GOT3 (cell line): ENCODE data around the gene GHSR.

Experiments
- DNase-seq: peaks from one replicate; lab custom pipeline; 2025; ENCODE audit warnings: mixed read lengths; lab: John Stamatoyannopoulos, UW

GHSR gene

DNA sequence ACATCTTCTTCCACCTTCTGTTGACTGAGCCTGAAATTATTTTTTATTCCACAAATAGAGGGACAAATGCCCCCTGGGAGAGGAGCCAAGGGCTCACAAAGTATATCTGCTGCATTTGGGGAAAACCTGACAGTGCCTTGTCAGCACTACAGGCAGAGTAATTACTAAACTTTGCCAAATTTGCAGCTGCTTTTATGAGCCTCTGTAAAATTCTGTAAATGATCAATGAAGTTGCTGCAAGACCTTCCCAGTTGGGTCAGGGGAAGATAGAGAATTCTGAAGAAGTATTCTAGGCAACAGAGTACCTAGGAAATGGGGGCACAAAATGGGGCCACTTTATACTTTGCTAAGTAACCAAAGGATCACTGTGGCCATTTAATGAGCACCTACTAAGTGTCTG lies 10.5 kb downstream of the GHSR start:
- DNase-seq = no peak

DNA sequence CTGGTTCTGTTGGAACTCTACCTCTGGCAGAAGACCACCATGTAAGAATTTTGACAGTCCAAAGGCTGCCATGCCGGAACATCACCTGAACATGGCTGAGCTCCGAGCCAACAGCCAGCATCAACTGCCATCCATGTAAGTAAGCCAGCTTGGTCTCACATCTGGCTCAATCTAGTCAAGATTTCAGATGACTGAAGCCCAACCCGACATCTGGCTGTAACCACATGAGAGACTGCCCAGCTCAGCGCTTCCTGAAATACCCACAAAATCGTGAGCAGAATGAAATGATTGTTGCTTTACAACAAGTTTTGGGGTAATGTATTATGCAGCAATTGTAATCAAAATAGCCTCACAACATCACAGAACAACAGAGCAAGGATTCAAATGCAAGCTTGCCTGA lies 32.9 kb downstream of the GHSR start:
- DNase-seq = no peak

DNA sequence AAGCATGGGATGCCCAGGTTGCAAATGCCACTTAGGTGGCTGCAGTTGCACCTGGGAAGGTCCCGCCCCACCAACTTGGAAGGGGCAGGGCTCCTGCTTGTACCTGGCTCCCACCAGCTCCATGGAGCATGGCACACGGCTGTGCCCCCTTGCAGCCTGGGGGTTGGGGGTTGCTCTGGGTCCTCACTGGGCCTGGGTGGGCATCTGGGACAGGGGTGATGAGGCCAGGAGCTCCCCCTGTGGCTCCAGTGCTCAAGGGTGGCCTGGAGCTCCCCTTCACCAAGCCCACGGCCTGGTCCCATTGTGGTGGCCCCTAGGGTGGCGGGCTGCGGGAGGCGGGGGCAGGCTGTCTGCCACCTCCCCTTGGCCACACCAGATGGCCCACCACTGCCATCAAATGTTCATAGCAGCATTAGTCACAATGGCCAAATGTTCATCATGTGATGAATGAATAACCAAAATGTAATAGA lies 36.7 kb downstream of the GHSR start:
- DNase-seq = no peak

DNA sequence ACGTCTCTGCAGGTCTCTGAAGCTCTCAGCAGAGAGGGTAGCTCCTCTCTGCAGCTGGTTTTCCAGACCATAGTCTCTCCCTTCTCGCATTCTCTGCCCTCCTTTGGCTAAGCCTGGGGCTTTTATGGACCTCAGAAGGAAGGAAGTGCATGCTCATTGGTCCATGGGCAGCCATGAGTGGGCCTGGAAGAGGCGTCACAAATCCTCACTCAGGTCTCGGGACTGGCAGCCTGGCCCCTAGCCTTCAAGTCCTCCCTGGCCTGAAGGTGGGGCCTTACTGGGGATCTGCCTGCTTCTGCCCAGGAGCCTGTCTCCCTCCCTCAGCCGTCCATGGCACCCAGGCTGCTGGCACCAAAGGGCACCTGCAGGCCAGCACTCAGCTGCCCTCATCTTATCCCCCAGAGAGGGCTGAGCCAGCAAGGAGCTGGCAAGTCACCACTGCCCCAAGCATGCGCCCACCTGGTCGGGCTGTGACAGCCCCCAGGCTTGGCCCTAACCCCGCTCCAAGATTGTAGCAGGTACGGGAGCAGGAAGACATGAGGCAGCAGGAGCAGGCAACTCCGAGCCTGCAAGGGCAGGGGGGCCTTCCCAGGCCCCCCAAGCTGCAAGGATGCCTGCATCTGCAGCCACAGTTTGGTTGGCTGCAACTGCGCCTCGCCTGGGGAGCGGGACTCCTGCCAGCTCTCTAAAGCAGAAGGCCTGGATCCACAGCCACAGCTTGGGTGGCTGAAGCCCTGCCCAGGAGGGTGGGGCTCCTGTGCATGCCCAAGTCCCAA lies 37.4 kb downstream of the GHSR start:
- DNase-seq = no peak

DNA sequence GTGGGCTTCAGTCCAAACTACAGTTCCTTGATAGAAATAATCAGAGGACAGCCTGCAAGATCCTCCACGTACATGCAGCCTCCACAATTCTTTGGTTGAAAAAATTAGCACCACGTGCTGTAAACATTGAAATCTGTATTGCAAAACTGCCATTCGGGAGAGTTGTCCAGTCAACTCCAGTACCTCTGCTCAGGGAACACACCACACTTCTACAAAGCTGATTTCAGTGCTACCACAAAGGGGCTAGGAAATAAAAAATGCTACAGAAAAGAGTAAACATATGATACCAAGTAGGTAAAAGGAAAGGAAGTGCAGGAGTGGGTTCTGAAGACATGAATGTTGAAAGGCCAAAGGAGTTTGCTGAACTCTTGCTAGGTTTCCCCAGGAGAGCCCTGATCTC lies 40.4 kb downstream of the GHSR start:
- no peak for DNase-seq

DNA sequence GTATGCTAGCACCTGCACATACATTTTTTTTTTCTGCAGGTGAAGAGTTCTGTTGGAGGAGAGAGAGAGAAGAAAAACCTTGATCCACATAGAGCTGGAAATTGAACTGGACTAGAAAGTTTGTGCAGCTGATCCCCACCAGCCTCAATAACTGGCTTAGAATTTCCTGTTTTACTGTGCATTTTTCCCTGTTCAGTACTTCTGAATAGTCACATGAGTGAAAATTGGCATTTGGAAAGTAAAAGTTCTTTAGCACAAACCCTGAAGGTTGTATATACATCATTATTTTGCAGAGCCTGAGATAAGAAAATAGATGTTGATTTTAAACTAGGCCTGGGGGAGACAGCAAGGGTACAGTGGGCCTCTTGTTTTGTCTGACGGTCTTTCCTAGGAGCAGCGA lies 42.3 kb downstream of the GHSR start:
- DNase-seq = no peak

DNA sequence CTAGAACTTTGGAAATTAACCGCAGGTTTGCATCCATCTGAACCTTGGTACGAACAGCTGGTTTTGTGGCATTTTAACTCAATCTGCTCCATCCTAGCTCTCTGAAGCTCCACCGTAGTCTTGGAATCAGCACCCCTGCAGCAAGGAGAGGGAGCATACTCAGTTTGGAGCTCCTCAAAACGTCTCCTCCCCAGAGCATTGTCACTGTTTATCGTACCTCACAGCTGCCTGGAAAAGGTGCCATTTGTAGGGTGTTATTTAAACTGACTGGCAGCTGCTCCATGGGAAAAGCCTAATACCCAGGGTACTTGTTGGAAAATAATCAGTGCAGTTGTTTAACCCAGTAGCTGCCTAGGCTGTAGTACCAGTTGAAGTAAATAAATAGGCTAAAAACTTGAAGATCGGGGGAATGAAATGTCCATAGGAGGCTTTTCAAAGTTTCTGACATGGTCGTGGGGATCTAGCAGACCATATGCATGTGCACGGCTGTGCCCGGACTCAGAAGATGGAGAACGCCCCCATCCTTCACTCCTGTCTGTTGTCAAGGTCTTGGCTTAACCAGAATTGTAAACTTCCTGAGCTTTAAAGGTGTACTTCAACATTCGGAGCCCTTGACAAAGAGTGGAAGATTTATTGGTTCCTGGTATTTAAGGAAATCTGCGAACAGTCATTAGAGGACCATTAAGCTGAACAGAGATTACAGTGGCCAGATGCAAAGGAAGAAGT lies 43.9 kb downstream of the GHSR start:
- DNase-seq = no peak

DNA sequence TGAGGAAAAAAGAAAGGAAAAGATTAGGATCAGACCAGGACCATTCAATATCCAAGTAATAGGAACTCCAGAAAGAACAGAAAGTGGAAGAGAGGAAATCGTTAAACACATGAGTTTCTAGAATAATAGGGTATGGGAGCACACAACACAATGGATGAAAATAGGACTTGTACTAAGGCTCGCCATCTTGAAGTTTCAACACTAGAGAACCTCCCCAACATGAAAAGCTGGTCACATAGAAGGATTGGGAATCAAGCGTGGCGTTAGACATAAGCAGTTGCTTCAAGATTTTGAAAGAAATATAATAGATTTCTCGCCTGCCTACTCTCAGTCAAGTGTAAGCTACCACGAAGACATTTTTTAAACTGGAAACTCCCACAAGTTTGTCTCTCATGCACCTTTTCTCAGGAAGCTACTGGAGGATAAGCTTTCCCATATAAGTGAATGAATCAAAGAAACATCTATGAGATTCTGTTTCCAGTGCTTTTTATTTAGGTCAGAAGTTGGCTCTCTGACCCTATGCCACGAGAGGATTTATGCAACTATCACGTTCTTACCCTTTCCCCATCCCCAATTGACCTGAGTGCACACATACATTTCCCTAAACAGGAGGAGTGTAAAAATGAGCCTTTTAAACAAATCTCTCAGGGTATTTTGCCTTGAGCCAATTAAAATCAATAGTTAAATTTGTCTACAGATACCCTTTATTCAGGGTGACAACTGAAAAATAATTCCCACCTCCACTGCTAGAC lies 45.2 kb downstream of the GHSR start:
- DNase-seq = no peak

DNA sequence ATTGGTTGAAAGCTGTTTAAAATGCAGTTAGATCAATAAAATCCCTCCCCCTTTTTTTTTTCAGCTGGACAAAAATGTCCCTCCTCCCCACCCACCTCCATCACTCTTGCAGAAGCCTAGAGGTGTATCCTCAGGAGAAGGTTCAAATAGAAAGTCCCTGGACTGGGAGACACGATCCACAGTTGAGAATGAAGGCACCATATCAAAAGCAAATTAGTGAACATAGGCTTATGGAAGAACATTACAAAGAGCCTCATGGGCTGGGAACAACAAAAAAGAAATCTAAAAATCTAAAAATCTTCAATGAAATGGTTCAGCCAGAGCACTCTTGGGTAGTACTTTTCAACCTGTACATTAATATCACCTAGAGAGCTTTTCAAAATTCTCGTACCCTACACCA lies 46.2 kb downstream of the GHSR start:
- DNase-seq = no peak

DNA sequence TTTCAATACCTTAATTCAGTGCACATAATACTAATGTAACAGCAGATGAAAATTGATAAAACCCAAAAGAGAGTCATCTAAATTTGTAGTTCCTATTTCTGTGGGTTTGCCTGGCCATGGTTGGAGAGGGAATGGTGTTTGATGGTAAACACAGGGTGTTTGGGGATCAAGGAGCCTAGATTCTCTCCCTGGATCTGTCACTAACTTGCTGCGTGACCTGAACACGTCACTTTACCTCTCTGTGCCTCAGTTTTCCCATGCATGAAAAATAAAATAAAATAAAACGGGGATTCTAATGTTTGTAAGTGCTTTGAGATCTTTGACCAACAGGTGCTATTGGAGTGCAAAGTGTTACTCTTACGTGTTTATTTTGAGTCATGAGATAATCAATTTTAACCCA lies 49.8 kb downstream of the GHSR start:
- no peak for DNase-seq

DNA sequence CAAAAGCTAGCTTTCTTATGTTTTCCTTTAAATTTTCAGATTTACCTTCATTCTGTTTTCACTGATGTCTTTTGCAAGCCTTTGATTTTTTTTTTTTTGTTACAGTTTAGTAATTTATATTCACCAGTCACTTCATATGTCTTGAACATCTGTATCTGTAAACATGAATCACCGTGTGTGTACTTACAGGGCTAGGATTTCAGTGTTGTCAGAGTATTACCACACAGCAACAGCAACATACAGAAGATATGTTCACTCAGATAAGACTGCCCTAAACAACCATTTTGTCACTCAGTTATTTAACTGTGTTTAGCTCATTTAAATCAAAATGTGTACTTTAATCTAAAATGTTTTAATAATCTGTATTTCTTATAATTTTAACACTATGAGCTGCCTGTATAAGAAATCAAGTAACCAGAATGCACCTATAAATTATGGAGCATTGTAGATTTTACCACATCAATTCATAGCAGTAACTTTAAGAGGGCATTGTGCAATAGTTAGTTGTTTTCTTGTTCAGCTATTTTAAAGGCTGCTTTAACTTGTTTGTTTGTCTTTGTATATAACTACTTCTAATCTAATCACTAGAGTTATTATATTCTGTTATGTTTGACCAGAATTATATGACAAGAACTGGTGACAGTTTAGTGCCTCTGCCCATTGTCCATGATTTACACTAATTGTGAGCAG lies 50.4 kb downstream of the GHSR start:
- DNase-seq = no peak

DNA sequence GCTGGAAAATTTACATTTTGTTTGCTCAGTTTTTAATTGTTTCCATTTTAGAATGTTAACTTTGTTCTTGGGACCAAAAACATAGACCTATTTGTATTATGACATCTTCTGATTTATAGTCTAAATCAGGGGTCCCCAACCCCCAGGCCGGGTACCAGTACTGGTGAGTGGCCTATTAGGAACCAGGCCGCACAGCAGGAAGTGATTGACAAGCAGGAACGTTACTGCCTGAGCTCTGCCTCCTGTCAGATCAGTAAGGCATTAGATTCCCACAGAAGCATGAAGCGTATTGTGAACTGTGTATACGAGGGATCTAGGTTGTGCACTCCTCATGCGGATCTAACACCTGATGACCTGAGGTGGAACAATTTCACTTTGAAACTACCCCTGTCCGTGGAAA lies 51.9 kb downstream of the GHSR start:
- no peak for DNase-seq

DNA sequence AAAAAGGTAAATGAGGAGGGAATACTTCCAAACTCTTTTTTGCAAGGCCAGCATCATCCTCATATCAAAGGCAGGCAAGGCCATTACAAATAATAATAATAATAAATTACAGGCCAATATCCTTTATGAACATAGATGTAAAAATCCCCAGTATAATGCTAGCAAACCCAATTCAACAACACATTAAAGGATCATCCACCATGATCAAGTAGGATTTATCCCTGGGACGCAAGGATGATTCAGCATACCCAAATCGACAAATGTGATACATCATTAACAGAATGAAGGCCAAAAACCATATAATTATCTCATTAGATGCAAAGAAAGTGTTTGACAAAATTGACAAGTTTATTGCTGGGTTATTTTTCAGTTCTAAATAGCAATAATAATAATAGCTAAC lies 53.6 kb downstream of the GHSR start:
- no peak for DNase-seq
